Smooth muscle cell (in vitro differentiated cells): ENCODE data around the gene NADK2. TPM values are rescaled to one million over a fixed set of nuclear protein-coding genes. Genes with fewer than 3 reads are reported as not detected.

Source experiments
- DNase-seq: peaks from one replicate; lab custom pipeline; 2025; ENCODE audit not compliant: unreplicated experiment; lab: John Stamatoyannopoulos, UW
- H2AFZ ChIP-seq: fragments of 200-600 bp; sonication (generic); 2 replicates; pipeline ENCODE4 v1.6.0; 2016; ENCODE audit warnings: antibody characterized with exemption, low read depth, mild to moderate bottlenecking
- H3F3A ChIP-seq: fragments of 200-600 bp; sonication (generic); 2 replicates; pipeline ENCODE4 v1.6.0; 2017; ENCODE audit warnings: antibody characterized with exemption, low read depth
- H3K27ac ChIP-seq: fragments of 200-600 bp; sonication (generic); 2 replicates; pipeline ENCODE4 v1.5.1; 2016; ENCODE audit warnings: low read depth, mild to moderate bottlenecking
- H3K27me3 ChIP-seq: fragments of 200-600 bp; sonication (generic); 2 replicates; pipeline ENCODE4 v1.6.1; 2016; ENCODE audit warnings: low read depth, mild to moderate bottlenecking
- H3K36me3 ChIP-seq: fragments of 200-600 bp; sonication (generic); 2 replicates; pipeline ENCODE4 v1.5.1; 2016; ENCODE audit warnings: low read depth
- H3K4me1 ChIP-seq: fragments of 200-600 bp; sonication (generic); 2 replicates; pipeline ENCODE4 v1.5.1; 2016; ENCODE audit warnings: low read depth
- H3K4me2 ChIP-seq: fragments of 200-600 bp; sonication (generic); 2 replicates; pipeline ENCODE4 v1.6.0; 2016; ENCODE audit warnings: mild to moderate bottlenecking
- H3K4me3 ChIP-seq: fragments of 200-600 bp; sonication (generic); 2 replicates; pipeline ENCODE4 v1.5.1; 2016; ENCODE audit warnings: mild to moderate bottlenecking
- H3K79me2 ChIP-seq: fragments of 200-600 bp; sonication (generic); 2 replicates; pipeline ENCODE4 v1.6.0; 2016; ENCODE audit warnings: low read depth, mild to moderate bottlenecking
- H3K9ac ChIP-seq: fragments of 200-600 bp; sonication (generic); 2 replicates; pipeline ENCODE4 v1.6.0; 2016; ENCODE audit warnings: low read depth
- H3K9me3 ChIP-seq: fragments of 200-600 bp; sonication (generic); replicated peaks from 2 replicates; pipeline ENCODE4 v1.5.1; 2016; ENCODE audit warnings: low read depth
- H4K20me1 ChIP-seq: fragments of 200-600 bp; sonication (generic); 2 replicates; pipeline ENCODE4 v1.6.0; 2016; ENCODE audit warnings: low read depth
- CTCF ChIP-seq: fragments of 200-600 bp; sonication (generic); IDR thresholded peaks from 2 replicates; pipeline ENCODE4 v1.5.1; 2017; ENCODE audit warnings: borderline replicate concordance, mild to moderate bottlenecking, antibody characterized with exemption; ENCODE audit not compliant: insufficient read depth, poor library complexity, severe bottlenecking
- WGBS: methylation state at CpG from one replicate; pipeline ENCODE4 v1.1.7; 2016; ENCODE audit warnings: low lambda C conversion rate; 5-methylcytosine and 5-hydroxymethylcytosine counted together
- microRNA counts: library from miRNA; unstranded; fragments of <30 nt; microRNA quantifications from one replicate; lab custom pipeline; 2016
- microRNA-seq: library from miRNA; unstranded; fragments of <30 nt; microRNA quantifications from one replicate; pipeline ENCODE4, GENCODE V29; 2016; ENCODE audit warnings: borderline number of aligned reads
- polyA plus RNA-seq: library from polyadenylated mRNA; unstranded; fragments of >200 nt; fragmentation: Nextera tagmentation; extraction: Ambion mirVana; gene quantifications from 2 replicates; pipeline ENCODE4 v1.2.1, GENCODE V29; 2016
- small RNA-seq: library from RNA; depleted of rRNA; stranded (forward); fragments of <200 nt; gene quantifications from one replicate; pipeline ENCODE3, GENCODE V24; 2014
- total RNA-seq: library from RNA; depleted of rRNA; stranded (reverse); fragments of >200 nt; gene quantifications from 2 replicates; pipeline ENCODE4 v1.2.3, GENCODE V29; 2014

The NADK2 gene
- total and polyA plus RNA-seq, 2 experiments from 2014 or later = 26.7 to 27.2 TPM

DNA sequence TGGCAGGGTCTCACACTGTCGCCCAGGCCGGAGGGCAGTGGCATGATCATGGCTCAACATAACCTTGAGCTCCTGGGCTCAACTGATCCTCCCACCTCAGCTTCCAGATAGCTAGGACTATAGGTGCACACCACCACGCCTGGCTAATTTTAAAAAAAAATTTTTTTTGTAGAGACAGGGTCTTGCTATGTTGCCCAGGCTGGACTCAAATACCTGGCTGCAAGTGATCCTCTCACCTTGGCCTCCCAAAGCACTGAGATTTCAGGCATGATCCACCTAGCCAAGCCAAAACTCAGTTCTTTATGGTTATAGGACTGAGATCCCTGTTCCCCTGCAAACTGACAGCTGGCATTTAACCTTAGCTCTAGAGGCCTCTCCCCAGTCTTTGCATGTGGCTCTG lies 95.3 kb downstream of the NADK2 start:
- Histone ChIP-seq H3K9me3 (no peaks in the 10 kb centered on the region), H3K79me2 (peaks cover 15% of the 10 kb centered on the region), H3F3A (no peaks in the 10 kb centered on the region), H3K9ac (no peak overlapping the region), H2AFZ (no peak overlapping the region), H3K4me3 (no peak overlapping the region), H3K27ac (no peak overlapping the region), H3K27me3 (no peaks in the 10 kb centered on the region), H3K4me2 (no peak overlapping the region), H4K20me1 (peaks cover 4% of the 10 kb centered on the region), H3K4me1 (peaks cover 5% of the 10 kb centered on the region), H3K36me3 (no peaks in the 10 kb centered on the region)
- TF ChIP-seq CTCF = no peak
- no peak for DNase-seq
- WGBS = 77% methylated on average over 3 of the region's 3 CpGs

DNA sequence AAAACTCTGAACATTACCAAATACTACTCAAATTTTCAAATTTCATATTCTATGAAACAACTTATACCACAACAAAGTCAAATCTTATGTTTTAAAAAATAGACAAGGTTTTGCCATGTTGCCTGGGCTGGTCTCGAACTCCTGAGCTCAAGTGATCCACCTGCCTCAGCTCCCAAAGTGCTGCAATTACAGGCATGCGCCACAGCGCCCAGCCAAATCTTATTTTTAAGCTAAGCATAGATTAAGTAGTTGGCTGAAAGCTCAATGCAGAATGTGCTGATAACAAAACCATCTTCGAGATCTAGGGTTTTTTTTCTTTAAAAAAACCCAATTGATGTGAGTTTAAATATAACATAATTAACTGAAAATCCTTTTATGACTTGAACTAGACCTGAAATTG lies 96.4 kb downstream of the NADK2 start:
- Histone ChIP-seq H4K20me1 (peaks cover 4% of the 10 kb centered on the region), H3K4me1 (no peaks in the 10 kb centered on the region), H3F3A (no peaks in the 10 kb centered on the region), H3K27ac (no peak overlapping the region), H2AFZ (no peak overlapping the region), H3K36me3 (no peaks in the 10 kb centered on the region), H3K4me2 (no peak overlapping the region), H3K79me2 (peaks cover 15% of the 10 kb centered on the region), H3K4me3 (no peak overlapping the region), H3K9me3 (no peaks in the 10 kb centered on the region), H3K9ac (no peak overlapping the region), H3K27me3 (no peaks in the 10 kb centered on the region)
- no peak for DNase-seq
- TF ChIP-seq CTCF = no peak
- WGBS = 87% methylated on average over 4 of the region's 4 CpGs

MicroRNAs encoded within 50 kb of the gene (microRNA counts, 767-probe panel; counts per million panel counts)
- microRNA hsa-miR-580 (lab: Ali Mortazavi, UCI) = 183 counts per million

Small RNA genes lying within 50 kb of the gene (microRNA-seq; reads per million reads assigned to microRNA genes)
- not detected for gene MIR580

Small RNA genes lying within 50 kb of the gene (small RNA-seq; reads per million reads assigned to genes)
- gene MIR580 (not detected), gene RNU6-1305P (not detected)

Other genes with a start within 250 kb of the NADK2 start
- 0.67 TPM in 1 of 2 replicates, not detected in the other for gene UGT3A2, start 175.0 kb downstream of the NADK2 start, total RNA-seq
- gene UGT3A2, start 175.0 kb downstream of the NADK2 start, polyA plus RNA-seq = 0.54 TPM in 1 of 2 replicates, not detected in the other
- 16.4 and 18.5 TPM in 2 replicates for gene LMBRD2, start 90.0 kb downstream of the NADK2 start, total RNA-seq
- 2.5 and 5.0 TPM in 2 replicates for gene LMBRD2, start 90.0 kb downstream of the NADK2 start, polyA plus RNA-seq
- gene SKP2, start 89.8 kb downstream of the NADK2 start, total RNA-seq = 53.8 and 61.8 TPM in 2 replicates
- 38.8 and 42.8 TPM in 2 replicates for gene SKP2, start 89.8 kb downstream of the NADK2 start, polyA plus RNA-seq
- gene RANBP3L, start 60.0 kb upstream of the NADK2 start, total RNA-seq = 0.40 and 5.6 TPM in 2 replicates
- gene RANBP3L, start 60.0 kb upstream of the NADK2 start, polyA plus RNA-seq = 0.38 TPM in 1 of 2 replicates, not detected in the other